Fibroblast of lung (primary cell): ENCODE results near the gene EMC7. TPM values are rescaled to one million over a fixed set of nuclear protein-coding genes. Genes with fewer than 3 reads are reported as not detected.

ENCODE experiments used
- DNase-seq, 2 donors: peaks; one replicate each; pipeline versions ENCODE4 v3.0.0 to v3.0.0-alpha.2; 2010; ENCODE audit warnings: low read depth in 2 of 2
- H2AFZ ChIP-seq: 2 replicates; pipeline ENCODE4 v1.5.1; 2012; ENCODE audit warnings: low read length, control low read depth, inconsistent platforms
- H3K27ac ChIP-seq: 2 replicates; pipeline ENCODE4 v1.5.1; 2011; ENCODE audit warnings: low read length, control low read depth; ENCODE audit not compliant: insufficient read depth
- H3K27me3 ChIP-seq: 2 replicates; pipeline ENCODE4 v1.5.1; 2011; ENCODE audit warnings: mild to moderate bottlenecking, low read length; ENCODE audit not compliant: control insufficient read depth, insufficient read depth
- H3K36me3 ChIP-seq: 2 replicates; pipeline ENCODE4 v1.5.1; 2011; ENCODE audit warnings: low read length; ENCODE audit not compliant: control insufficient read depth, insufficient read depth
- H3K4me1 ChIP-seq: 2 replicates; pipeline ENCODE4 v1.5.1; 2011; ENCODE audit warnings: low read length; ENCODE audit not compliant: control insufficient read depth, insufficient read depth; ENCODE audit errors: extremely low read depth
- H3K4me2 ChIP-seq: 2 replicates; pipeline ENCODE4 v1.5.1; 2011; ENCODE audit warnings: low read length, control low read depth; ENCODE audit not compliant: insufficient read depth; ENCODE audit errors: extremely low read depth
- H3K4me3 ChIP-seq, 4 experiments: fragments of 200-600 bp in 1 of 4; sonication (generic) in 1 of 4; replicated peaks in 1 of 4; 2 replicates each; pipeline ENCODE4 v1.5.1; 2011 to 2016; ENCODE audit warnings: low read length in 4 of 4, low read depth in 3 of 4, mild to moderate bottlenecking in 3 of 4, control low read depth in 2 of 4, inconsistent platforms in 1 of 4, mixed read lengths in 1 of 4; ENCODE audit not compliant: insufficient read depth in 1 of 4; ENCODE audit errors: control extremely low read depth in 1 of 4
- H3K79me2 ChIP-seq: 2 replicates; pipeline ENCODE4 v1.5.1; 2012; ENCODE audit warnings: mild to moderate bottlenecking, low read length, inconsistent platforms; ENCODE audit not compliant: control insufficient read depth, insufficient read depth
- H3K9ac ChIP-seq: 2 replicates; pipeline ENCODE4 v1.5.1; 2011; ENCODE audit warnings: mild to moderate bottlenecking, low read length, control low read depth; ENCODE audit not compliant: insufficient read depth
- H3K9me3 ChIP-seq: 2 replicates; pipeline ENCODE4 v1.5.1; 2012; ENCODE audit warnings: low read depth, low read length; ENCODE audit not compliant: control insufficient read depth, insufficient read depth
- H4K20me1 ChIP-seq: 2 replicates; pipeline ENCODE4 v1.5.1; 2011; ENCODE audit warnings: low read length; ENCODE audit not compliant: control insufficient read depth, insufficient read depth; ENCODE audit errors: extremely low read depth
- EZH2 ChIP-seq: IDR thresholded peaks from 2 replicates; pipeline ENCODE4 v1.5.1; 2012; ENCODE audit warnings: low read length, control low read depth, mild to moderate bottlenecking; ENCODE audit errors: missing control alignments
- polyA plus RNA-seq, 2 donors: library from polyadenylated mRNA; depleted of rRNA in 1 of 2; stranded (reverse) in 1 of 2; unstranded in 1 of 2; fragments of >200 nt; gene quantifications; 2 replicates each; pipeline ENCODE4 v1.2.1, GENCODE V29; 2011 to 2012; ENCODE audit warnings: missing spikeins in 1 of 2
- total RNA-seq: library from RNA; depleted of rRNA; stranded (reverse); fragments of >200 nt; gene quantifications from 2 replicates; pipeline ENCODE4 v1.2.1, GENCODE V29; 2014
- TF ChIP-seq, protein P1 (sequence below), 2 donors: IDR thresholded peaks in 1 of 2; conservative IDR thresholded peaks in 1 of 2; 1 replicate in 1 of 2; 2 replicates in 1 of 2; pipeline ENCODE4 v1.5.1; 2011 to 2012; ENCODE audit warnings: low read length in 2 of 2, control low read depth in 1 of 2, inconsistent platforms in 1 of 2, low read depth in 1 of 2, mild to moderate bottlenecking in 1 of 2

EMC7 gene
- total and polyA plus RNA-seq, 2 donors (not counting 1 experiment from before 2014, with no cell fraction given): 47.7 to 108 TPM

- H3K36me3 ChIP-seq: no peaks in the 10 kb centered on the region
- H3K27ac ChIP-seq: peak within 1 kb of the TSS; percentile 84
- no peaks in the 10 kb centered on the region for H3K27me3 ChIP-seq
- H3K9me3 ChIP-seq: no peaks in the 10 kb centered on the region
- peaks cover 5% of the 10 kb centered on the region for H3K4me1 ChIP-seq
- peak within 1 kb of the TSS; percentile 93 for H2AFZ ChIP-seq
- TF ChIP-seq, protein P1, sequence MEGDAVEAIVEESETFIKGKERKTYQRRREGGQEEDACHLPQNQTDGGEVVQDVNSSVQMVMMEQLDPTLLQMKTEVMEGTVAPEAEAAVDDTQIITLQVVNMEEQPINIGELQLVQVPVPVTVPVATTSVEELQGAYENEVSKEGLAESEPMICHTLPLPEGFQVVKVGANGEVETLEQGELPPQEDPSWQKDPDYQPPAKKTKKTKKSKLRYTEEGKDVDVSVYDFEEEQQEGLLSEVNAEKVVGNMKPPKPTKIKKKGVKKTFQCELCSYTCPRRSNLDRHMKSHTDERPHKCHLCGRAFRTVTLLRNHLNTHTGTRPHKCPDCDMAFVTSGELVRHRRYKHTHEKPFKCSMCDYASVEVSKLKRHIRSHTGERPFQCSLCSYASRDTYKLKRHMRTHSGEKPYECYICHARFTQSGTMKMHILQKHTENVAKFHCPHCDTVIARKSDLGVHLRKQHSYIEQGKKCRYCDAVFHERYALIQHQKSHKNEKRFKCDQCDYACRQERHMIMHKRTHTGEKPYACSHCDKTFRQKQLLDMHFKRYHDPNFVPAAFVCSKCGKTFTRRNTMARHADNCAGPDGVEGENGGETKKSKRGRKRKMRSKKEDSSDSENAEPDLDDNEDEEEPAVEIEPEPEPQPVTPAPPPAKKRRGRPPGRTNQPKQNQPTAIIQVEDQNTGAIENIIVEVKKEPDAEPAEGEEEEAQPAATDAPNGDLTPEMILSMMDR (conservative IDR thresholded peaks at IDR 0.05 in 1 of 2, IDR thresholded peaks at IDR 0.05 in 1 of 2; ENCODE audit: low read depth in 1 of 2, low read length in 2 of 2): no peak
- TF ChIP-seq EZH2: no peak
- H3K79me2 ChIP-seq: no peaks in the 10 kb centered on the region
- peak within 1 kb of the TSS; percentile 97 for H3K4me2 ChIP-seq
- no peaks in the 10 kb centered on the region for H4K20me1 ChIP-seq
- peak within 1 kb of the TSS; percentile 85 for H3K9ac ChIP-seq
- peak within 1 kb of the TSS; percentile 80 to 97 (median 91) for H3K4me3 ChIP-seq
- DNase-seq: peak; percentile 44 to 62
These were observed 62.5 kb downstream of the EMC7 start, which contains the start of gene AVEN for GRCh38 chr15:34038871-34039789. Gene AVEN, minus strand, starts transcription at chr15:34039204. Its CDS starts 158 bp downstream, at chr15:34039046.

DNA sequence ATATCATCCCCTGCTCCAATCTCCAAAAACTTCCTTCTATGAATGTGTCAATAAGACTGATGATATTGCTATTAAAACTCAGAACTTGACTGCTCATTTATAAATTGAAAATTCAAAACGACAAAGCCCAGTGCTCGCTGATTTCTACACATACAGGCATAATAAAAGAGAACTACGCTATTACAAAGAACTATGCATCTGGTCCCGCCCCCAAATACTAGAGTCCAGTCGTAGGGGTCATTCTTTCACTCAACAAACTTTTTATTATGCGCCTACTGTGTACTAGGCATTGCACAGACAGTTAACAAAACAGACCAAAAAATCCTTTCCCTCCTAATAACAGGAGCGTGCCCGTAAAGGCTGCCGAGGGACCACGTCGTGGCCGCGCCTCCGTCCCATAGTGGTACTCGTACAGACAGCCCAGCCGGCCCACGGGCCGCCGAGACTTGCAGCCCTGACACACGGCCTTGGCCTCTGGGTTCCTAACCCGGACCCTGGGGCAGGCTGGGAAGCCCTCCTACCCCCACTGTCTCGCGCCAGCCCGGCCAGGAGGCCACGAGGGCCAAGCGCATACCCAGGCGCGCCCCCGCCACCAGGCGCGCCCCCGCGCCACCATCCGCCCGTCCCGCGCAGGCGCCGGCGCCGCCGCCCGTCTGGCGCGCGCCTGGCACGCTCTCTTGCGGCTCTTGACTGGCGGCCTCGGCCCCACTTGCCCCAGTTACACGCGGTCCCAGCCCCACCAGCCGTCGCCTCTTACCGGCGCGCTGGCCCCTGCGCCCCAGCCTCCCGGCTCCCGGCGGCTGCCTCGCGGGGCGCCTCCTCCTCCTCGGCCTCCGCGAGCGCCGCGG is 63.4 kb downstream of the EMC7 start:
- TF ChIP-seq, protein P1 (conservative IDR thresholded peaks at IDR 0.05 in 1 of 2, IDR thresholded peaks at IDR 0.05 in 1 of 2; ENCODE audit: low read depth in 1 of 2, low read length in 2 of 2): no peak
- TF ChIP-seq EZH2: no peak
- no peaks in the 10 kb centered on the region for H3K36me3 ChIP-seq
- peak overlapping the region; percentile 85 for H3K4me2 ChIP-seq
- H3K9me3 ChIP-seq: no peaks in the 10 kb centered on the region
- H3K4me1 ChIP-seq: peaks cover 5% of the 10 kb centered on the region
- H2AFZ ChIP-seq: peak overlapping the region; percentile 93
- no peaks in the 10 kb centered on the region for H4K20me1 ChIP-seq
- peak overlapping the region; percentile 84 for H3K27ac ChIP-seq
- H3K79me2 ChIP-seq: no peaks in the 10 kb centered on the region
- peak overlapping the region; percentile 85 for H3K9ac ChIP-seq
- H3K27me3 ChIP-seq: no peaks in the 10 kb centered on the region
- H3K4me3 ChIP-seq: peak overlapping the region; percentile 80 to 97 (median 91)
- DNase-seq: peak; percentile 76 to 80

Other genes with a start within 250 kb of the EMC7 start
- gene CHRM5, start 133.4 kb downstream of the EMC7 start, total RNA-seq: not detected in 2 replicates
- gene CHRM5, start 133.4 kb downstream of the EMC7 start, polyA plus RNA-seq: 0.01 and 0.03 TPM in 2 replicates
- gene AVEN, start 62.7 kb downstream of the EMC7 start, total RNA-seq: 19.2 and 24.7 TPM in 2 replicates
- gene AVEN, start 62.7 kb downstream of the EMC7 start, polyA plus RNA-seq: 14.7 and 16.0 TPM in 2 replicates
- 2.6 and 3.0 TPM in 2 replicates for gene PGBD4, start 221 bp upstream of the EMC7 start, total RNA-seq
- 1.4 and 1.6 TPM in 2 replicates for gene PGBD4, start 221 bp upstream of the EMC7 start, polyA plus RNA-seq
- gene KATNBL1, start 108.2 kb upstream of the EMC7 start, total RNA-seq: 35.0 and 39.8 TPM in 2 replicates
- gene KATNBL1, start 108.2 kb upstream of the EMC7 start, polyA plus RNA-seq: 25.8 and 26.4 TPM in 2 replicates
- gene EMC4, start 123.2 kb upstream of the EMC7 start, total RNA-seq: 170 and 205 TPM in 2 replicates
- gene EMC4, start 123.2 kb upstream of the EMC7 start, polyA plus RNA-seq: 137 and 146 TPM in 2 replicates
- 18.5 and 26.9 TPM in 2 replicates for gene SLC12A6, start 235.9 kb upstream of the EMC7 start, total RNA-seq
- 15.7 and 19.2 TPM in 2 replicates for gene SLC12A6, start 235.9 kb upstream of the EMC7 start, polyA plus RNA-seq
- gene NOP10, start 241.3 kb upstream of the EMC7 start, total RNA-seq: 151 and 189 TPM in 2 replicates
- gene NOP10, start 241.3 kb upstream of the EMC7 start, polyA plus RNA-seq: 277 and 392 TPM in 2 replicates
- not detected in 2 replicates for gene NUTM1, start 241.5 kb upstream of the EMC7 start, total RNA-seq
- gene NUTM1, start 241.5 kb upstream of the EMC7 start, polyA plus RNA-seq: not detected in 2 replicates